NCI-H774 (cell line): ENCODE data around the gene LMBR1.
A peak's percentile ranks its signal among the peaks of the same experiment; 100 is the strongest.
"Not testable (repeated sequence)": the region's sequence is repeated elsewhere in the genome, so short reads cannot be mapped to it uniquely, and the experiment has no call there.

Source experiments
- DNase-seq: peaks from one replicate; lab custom pipeline; 2025; lab: John Stamatoyannopoulos, UW

The LMBR1 gene, protein sequence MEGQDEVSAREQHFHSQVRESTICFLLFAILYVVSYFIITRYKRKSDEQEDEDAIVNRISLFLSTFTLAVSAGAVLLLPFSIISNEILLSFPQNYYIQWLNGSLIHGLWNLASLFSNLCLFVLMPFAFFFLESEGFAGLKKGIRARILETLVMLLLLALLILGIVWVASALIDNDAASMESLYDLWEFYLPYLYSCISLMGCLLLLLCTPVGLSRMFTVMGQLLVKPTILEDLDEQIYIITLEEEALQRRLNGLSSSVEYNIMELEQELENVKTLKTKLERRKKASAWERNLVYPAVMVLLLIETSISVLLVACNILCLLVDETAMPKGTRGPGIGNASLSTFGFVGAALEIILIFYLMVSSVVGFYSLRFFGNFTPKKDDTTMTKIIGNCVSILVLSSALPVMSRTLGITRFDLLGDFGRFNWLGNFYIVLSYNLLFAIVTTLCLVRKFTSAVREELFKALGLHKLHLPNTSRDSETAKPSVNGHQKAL

DNA sequence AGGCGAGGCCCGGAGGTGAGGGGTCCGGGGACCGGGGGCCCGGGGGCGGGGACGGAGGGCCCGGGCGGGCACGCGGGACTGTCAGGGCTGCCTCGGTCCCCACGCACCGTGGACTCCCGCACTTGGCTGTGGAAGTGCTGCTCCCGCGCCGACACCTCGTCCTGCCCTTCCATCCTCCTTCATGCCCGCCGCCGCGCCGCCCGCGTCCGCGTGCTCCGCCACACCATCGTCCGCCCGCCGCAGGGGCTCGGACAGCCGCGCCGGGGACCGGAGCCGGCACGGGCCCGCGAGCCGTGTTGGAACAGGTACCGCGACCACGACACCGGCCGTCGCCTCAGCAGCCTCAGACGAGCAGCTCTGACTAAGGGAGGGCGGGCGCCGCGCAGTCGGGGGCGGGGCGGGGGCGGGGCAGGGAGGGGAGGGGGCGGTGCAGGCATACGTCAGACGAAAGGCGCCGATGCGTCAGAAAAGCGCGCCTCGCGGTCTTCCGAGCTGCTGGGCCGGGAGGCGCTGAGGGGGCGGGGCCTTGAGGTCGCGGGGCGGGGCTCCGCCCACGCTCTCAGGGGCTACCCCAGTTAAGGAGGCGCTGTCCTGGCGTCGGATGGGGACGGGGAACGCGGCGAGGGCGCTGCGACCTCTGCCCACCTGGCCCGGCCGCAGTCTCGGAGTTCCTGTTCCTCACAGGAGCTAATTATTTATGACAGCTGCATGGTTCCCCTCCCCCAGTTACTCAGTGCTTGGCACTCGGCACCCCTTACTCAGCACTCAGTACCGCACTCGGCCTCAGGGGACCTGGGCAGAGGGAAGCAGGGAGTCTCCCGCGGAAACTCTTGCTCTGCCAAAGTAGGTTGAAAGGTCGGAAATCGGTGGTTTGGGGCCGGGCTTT is at the start of gene LMBR1:
Gene LMBR1 (minus strand): TSS at position 363 of the 886 bp plus-strand sequence. CDS start 190 bp downstream, at position 173.
- DNase-seq = peak; percentile 91

- DNase-seq = no peak
These were observed 49.7 kb upstream of the LMBR1 start for GRCh38 chr7:156942708-156943090.

DNA sequence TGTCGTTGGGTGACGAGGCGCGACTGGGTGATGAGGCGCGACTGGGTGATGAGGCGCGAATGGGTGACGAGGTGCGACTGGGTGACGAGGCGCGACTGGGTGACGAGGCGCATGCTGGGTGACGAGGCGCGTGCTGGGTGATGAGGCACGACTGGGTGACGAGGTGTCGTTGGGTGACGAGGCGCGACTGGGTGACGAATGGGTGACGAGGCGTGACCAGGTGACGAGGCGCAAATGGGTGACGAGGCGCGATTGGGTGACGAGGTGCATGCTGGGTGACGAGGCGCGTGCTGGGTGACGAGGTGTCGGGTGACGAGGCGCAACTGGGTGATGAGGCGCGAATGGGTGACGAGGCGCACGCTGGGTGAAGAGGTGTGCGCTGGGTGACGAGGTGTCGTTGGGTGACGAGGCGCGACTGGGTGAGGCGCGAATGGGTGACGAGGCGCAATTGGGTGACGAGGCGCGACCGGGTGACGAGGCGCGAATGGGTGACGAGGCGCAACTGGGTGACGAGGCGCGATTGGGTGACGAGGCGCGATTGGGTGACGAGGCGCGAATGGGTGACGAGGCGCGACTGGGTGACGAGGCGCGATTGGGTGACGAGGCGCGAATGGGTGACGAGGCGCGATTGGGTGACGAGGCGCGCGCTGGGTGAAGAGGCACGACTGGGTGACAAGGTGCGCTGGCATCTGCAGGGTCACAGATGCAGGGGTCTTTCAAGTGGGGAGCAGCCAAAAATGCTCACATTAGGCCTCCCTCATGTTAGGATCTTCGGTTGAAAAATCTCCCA is 48.6 kb upstream of the LMBR1 start:
- DNase-seq = no peak

DNA sequence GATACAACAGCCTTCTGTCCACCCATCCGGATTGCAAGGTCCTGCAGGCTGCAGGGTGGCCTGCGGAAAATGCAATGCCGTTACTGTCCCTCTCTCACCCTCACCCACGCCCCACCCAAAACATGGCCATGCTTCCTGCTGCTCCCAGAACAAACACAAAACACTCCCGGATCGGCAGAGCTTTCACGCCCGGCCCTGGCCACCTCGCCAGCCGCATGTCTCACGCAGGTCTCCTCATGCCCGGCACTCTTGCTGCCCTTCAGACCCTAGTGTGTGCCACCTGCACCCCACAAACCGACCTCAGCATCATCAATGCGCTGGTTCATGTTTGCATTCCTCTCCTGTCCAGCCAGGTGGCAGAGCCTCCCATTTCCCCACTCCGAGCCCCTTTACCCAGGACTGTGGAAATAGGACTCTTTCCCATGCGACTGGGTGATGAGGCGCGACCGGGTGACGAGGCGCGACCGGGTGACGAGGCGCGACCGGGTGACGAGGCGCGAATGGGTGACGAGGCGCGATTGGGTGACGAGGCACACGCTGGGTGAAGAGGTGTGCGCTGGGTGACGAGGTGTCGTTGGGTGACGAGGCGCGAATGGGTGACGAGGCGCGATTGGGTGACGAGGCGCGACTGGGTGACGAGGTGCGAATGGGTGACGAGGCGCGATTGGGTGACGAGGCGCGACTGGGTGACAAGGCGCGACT is 47.6 kb upstream of the LMBR1 start:
- no peak for DNase-seq

DNA sequence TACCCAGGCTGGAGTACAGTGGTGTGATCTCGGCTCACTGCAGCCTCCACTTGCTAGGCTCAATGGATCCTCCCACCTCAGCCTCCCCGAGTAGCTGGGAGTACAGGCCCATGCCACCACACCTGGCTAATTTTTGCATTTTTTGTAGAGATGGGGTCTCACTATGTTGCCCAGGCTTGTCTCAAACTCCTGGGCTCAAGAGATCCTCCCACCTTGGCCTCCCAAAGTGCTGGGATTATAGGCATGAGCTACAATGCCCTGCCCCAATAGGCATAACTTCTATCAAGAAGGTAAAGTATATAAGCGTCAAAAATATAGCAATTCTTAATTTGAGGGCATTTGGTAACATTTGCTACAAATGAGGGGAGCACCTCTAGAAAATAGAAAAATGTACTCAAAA is 43.8 kb upstream of the LMBR1 start:
- DNase-seq = not testable (repeated sequence)

GRCh38 chr7:156935250-156935649 is 42.3 kb upstream of the LMBR1 start:
- no peak for DNase-seq

GRCh38 chr7:156932006-156932405 is 39.0 kb upstream of the LMBR1 start:
- no peak for DNase-seq

DNA sequence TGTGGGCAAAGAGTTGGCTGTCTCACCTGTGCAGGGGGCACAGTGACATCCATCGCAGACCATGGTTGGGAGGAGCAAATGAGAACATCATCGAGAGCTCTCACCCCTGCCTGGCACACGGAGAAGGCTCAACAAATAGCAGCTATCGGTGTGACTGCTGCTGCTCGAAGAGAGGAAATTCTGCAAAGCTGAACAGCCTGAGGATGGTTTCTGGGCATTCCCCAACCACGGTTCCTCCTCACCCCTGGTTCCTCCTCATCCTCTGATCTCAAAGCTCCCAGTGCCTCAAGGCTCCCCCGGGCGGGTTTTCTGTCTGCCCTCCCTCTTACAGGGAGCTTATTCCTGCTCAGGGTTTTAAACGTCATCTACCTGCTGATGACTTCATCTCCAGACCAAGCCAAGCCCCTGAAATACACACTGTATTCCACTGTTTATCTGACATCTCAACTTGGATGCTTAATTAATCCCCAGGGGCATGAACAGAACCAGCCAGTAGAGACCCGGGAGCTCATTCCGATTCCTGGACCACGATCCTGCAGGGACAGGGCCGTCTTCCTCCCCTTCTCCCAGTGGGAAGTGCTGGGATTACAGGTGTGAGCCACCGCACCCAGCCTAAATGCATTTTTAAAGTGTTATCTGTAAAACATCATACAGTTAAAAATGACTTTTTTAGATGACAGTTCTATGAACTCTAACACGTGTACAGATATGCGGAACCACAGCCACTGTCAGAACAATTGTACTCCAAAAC is 37.0 kb upstream of the LMBR1 start:
- DNase-seq = no peak

- no peak for DNase-seq
These were observed 35.4 kb upstream of the LMBR1 start for GRCh38 chr7:156928406-156928747.

DNA sequence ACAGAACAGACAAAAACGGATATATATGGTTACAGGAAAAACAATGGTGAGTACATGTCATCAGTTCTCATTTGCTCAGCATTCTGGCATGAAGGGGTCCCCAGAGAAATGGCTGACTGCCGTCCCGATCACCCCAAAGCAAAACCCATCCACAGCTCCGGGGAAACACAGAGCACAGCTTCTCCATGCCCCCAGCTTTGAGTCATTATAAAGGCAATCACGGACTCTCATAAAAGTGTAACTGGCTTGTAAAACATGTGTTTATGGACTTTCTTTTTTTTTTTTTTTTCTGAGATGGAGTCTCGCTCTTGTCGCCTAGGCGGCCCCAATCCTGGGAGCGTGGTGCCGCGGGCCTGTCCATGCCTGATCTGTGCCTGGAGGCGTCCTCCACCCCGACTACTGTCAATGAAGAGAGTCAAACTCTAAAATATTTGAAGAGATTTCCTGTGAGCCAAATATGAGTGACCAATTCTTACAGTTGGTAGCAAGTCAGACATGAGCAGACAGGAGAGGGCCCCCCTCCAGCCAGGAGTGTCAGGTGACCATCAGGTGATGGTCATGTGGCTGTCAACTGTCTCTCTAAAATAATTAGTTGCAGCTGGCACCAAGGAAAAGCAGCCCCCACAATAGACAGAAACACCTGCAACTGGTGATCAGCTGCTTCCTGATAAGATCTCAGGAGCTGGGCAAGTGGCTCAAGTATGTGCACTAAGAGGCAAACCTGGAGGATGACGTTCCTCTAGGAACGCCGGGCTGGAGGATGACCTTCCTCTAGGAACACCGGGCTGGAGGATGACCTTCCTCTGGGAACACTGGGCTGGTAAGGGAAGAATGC is 34.8 kb upstream of the LMBR1 start:
- peak; percentile 23 for DNase-seq

DNA sequence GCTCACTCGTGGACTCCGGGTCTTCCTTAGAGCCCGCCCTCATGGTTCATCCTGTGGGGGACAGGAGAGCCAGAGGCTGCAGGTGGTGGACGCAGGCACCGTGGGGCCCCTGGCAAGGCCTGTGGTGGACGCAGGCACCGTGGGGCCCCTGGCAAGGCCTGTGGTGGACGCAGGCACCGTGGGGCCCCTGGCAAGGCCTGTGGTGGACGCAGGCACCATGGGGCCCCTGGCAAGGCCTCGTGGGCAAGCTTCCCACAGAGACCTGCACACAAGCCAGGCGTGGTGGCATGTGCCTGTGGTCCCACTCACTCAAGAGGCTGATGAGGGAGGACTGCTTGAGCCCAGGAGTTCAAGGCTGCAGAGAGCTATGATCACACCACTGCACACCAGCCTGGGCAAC is 32.8 kb upstream of the LMBR1 start:
- DNase-seq = not testable (repeated sequence)

DNA sequence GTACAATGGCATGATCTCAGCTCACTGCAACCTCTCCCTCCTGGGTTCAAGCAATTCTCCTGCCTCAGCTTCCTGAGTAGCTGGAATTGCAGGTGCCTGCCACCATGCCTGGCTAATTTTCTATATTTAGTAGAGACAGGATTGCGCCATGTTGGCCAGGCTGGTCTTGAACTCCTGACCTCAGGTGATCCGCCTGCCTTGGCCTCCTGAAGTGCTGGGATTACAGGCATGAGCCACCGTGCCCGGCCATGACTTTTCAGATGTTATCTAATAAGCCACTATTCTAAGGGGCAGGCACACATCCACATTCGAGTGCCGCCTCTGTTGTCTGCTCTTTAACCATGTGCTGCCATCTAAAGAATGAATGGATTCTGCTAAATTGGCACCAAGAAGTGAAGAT is 29.3 kb upstream of the LMBR1 start:
- not testable (repeated sequence) for DNase-seq

GRCh38 chr7:156920487-156921373 is 27.7 kb upstream of the LMBR1 start:
- DNase-seq = not testable (repeated sequence)

- DNase-seq = no peak
These were observed 27.1 kb upstream of the LMBR1 start for GRCh38 chr7:156920076-156920475.

DNA sequence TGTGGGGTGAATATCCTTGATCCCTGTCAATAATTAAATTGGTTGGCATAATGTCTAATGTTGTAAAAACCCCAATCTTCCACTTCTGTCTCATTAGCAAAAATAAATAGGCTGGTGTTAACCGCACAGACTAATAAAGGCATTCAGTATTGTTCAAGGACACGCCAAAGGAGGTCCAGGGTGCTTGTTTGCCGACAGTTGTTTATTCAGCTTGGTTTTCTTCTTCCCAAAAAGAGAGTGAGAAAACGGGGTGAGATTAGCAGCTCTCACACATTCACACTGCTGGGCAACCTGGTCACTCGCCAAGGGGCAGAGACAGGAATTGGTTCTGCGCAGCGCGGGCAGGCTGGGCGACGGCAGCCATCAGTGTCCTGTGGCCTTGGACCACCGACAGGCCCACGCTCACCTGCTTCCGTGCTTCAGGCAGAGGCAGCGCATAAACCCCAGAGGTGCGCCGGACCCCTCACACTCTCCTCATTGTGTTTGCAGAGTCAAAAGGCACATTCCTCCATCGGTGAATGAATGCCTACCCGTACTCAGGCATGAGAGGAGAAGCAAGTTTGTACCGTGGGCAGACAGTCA is 26.2 kb upstream of the LMBR1 start:
- peak; percentile 40 for DNase-seq

DNA sequence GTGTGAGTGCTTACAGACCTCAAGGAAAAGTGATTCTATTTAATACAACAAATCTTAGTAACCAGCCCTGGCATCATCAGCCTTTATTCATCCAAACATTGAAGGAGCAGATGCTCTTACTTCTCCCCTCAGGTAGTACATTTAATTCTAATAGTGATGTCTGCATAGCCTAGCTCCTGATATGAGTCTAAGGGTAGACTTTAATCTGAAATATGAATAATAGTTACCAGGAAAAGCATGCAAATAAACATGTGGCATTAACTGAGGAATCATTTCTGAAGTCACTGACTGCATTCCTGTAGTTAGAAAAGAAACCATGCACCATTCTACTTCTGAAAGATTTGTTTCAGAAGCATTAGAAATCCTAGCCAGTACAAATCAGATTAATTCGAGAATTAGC is 25.7 kb upstream of the LMBR1 start:
- no peak for DNase-seq

DNA sequence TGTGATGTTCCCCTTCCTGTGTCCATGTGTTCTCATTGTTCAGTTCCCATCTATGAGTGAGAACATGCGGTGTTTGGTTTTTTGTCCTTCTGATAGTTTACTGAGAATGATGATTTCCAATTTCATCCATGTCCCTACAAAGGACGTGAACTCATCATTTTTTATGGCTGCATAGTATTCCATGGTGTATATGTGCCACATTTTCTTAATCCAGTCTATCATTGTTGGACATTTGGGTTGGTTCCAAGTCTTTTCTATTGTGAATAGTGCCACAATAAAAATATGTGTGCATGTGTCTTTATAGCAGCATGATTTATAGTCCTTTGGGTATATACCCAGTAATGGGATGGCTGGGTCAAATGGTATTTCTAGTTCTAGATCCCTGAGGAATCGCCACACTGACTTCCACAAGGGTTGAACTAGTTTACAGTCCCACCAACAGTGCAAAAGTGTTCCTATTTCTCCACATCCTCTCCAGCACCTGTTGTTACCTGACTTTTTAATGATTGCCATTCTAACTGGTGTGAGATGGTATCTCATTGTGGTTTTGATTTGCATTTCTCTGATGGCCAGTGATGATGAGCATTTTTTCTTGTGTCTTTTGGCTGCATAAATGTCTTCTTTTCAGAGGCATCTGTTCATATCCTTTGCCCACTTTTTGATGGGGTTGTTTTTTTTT is 16.7 kb upstream of the LMBR1 start:
- not testable (repeated sequence) for DNase-seq

DNA sequence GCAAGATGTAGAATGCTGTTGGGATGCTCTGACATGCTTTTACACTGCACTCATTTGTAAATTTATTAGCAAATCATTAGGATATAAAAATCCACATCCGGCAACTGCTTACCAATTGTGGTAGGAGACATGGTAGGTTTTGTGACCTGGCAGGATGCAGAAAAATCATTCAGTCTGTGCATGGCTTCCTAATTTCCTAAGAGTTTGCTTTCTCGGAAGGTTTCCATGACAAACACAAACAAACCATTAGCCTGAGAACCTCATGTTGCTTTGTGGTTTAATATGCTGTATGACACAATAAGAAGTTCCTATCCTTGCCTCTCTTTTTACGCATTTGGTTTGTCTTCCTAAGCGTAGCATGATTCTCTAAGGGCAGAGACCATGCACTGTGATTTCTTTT is 14.7 kb upstream of the LMBR1 start:
- no peak for DNase-seq
